DMS153 (cell line): ENCODE measurements around the gene PHLPP1.

ENCODE experiments used
- DNase-seq: peaks from one replicate; lab custom pipeline; 2025; lab: John Stamatoyannopoulos, UW

Gene PHLPP1

DNA sequence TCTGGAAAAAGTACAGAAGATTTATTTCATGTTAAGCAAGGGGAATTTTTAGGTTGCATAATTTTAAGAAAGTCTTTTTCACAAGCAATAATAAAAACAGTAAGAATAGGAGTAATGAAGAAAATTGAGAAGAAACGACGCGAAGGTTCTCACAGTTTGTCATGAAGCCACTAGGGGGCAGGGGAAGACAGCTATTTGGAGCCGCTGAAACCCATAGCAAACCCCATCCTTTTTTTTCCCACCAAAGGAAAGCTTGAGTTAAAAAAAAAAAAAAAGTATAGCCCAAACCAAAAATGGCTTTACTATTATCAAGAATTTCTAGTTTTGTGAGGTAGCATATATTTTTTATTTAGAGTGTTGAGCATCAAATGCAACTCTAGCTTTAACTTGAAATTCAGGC, 300.9 kb downstream of the PHLPP1 start:
- peak; percentile 59 for DNase-seq

DNA sequence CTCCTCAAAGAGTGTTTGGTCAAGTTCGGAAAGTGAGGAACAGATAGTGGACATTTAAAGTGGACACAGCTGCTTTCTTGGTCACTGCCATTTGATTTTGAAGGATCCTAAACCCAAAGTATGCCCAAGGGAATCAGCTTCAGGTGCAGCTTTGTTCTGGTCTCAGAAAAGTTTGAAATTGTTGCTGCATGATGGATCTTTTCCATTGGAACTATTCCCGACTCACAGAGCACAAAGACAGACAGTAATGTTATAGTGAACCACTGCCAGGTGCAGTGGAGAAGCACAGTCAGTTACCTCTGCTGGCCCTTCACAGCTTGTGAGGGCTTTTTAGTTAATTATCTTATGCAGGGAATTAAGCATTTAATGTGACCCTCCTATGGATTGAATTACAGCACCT, 301.7 kb downstream of the PHLPP1 start:
- no peak for DNase-seq

DNA sequence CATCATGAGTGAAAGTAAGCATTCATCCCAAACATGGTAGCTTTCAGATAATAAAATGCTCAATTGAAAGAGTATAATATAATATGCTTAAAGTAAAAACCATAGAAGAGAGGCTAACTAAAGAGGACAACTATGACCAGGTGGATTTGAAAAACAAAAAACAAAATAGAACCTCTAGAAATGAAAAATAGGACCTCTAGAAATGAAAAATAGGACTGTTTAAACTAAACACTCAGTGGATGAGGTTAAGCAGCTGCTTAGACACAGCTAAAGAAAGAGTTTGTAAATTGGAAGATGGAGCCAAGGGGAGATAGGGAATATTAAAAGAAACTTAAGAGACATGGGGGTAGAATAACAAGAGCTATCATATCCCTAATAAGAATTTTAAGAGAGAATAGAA, 302.6 kb downstream of the PHLPP1 start:
- no peak for DNase-seq

DNA sequence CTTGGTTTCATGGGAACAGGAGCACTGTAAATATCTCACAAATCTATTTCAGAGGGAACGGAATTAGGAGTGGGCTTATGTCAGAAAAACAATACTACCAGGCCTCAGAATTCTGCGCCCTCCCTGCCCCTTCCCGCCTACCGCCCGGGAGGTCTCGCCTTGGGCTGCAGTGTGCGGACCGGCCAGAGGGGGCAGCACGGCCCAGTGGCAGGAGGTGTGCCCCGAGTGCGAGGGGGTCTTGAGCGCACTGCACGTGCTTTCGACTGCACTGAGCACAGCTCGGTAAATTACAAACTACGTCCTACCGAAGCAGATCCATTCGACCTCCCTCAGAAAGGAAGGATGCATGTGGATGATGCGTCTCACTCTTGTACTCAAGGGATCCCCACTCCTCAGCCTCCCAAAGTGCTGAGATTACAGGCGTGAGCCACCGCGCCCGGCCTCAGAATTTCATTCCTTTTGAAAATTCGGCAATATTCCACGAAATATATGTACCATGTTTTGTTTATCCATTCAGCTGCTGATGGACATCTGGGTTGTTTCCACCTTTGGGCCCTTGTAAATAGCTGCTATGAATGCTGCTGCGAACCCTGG, 307.2 kb downstream of the PHLPP1 start:
- no peak for DNase-seq

DNA sequence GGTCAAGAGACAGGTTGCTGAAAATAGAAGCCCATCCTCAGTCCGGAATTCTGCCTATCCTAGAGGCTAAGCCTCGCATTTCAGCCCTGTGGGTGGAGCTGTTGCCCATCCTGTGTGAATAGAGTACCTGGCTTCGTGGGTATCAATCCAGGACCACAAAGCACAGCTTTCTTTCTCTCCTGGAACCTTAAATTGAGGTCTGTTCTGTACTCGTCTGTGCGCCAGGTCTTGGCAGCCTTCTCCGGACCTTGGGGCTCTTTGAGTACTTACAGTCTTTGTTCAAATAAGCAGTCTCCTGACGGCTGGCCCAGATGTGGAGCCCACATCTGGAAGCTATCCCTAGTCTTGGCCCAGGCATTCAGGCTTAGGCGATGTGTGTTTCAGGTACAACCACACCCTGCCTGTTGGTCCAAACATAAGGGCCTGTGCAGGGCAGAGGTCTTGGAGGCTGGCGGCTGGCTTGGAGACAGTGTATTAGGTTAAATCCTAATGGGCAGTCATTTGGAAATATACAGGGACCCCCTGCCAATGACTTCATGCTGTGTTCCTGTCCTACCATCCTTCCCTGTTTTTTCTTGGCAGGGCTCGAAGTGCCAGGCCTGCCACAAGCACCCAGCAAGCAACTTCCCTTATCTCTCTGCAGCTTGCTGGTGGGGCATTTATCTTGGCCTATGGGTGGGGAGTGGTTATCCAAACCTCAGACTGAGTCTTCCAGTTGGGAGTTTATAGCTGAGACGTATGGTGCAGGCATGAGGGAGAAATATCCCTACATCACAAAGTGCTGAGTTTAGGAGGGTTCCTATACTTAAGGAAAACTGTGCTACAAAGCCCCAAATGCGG, 310.1 kb downstream of the PHLPP1 start:
- DNase-seq: peak; percentile 13

DNA sequence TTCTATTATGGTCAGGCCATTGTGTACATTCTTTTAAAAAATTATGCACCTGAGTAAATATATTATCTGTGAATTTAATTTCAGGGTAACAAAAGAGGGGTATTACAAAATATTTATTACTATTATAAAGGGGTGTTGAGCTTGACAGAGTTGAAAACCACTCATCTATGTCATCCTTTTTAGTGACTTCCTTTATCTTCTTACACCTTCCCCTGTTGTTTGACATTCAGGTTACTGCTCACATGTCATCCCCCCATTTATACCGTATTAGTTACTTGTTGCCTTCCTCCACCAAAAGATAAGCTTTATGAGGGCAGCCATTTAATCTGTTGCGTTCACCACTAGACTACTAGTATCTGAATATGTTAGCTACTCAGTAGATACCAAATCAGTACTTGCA, 313.0 kb downstream of the PHLPP1 start:
- DNase-seq: no peak
